GM12878 (cell line): ENCODE data around the gene WIPF2. TPM values are rescaled to one million over a fixed set of nuclear protein-coding genes. Genes with fewer than 3 reads are reported as not detected.

Experiments
- ATAC-seq: fragments of 200-7000 bp; cut with Tn5 transposase; 3 replicates; pipeline ENCODE4 v1.9.1; 2020; ENCODE audit warnings: mild to moderate bottlenecking, moderate library complexity
- BruUV-seq: library from RNA; stranded (reverse); fragments of 400-500 nt; replicated peaks from 2 replicates; lab custom pipeline; 2021; lab: Mats Ljungman, UMichigan
- CTCF ChIA-PET: fragments of 300-600 bp; sonication (Branson Sonifier 250); formaldehyde crosslinking; extraction: SDS; loops from one replicate; lab custom pipeline; 2021; ENCODE audit warnings: inconsistent platforms; lab: Yijun Ruan, JAX
- POLR2A ChIA-PET: fragments of 350-600 bp; formaldehyde crosslinking; extraction: SDS; loops from one replicate; lab custom pipeline; 2021; ENCODE audit warnings: inconsistent platforms; lab: Charles Lee
- RAD21 ChIA-PET: fragments of 300-600 bp; sonication (Branson Sonifier 250); formaldehyde crosslinking; loops from one replicate; lab custom pipeline; 2023; ENCODE audit warnings: antibody characterized with exemption; ENCODE audit not compliant: unreplicated experiment; lab: Charles Lee
- SMC1A ChIA-PET: fragments of 300-600 bp; sonication (Branson Sonifier 250); formaldehyde crosslinking; loops from one replicate; lab custom pipeline; 2023; ENCODE audit not compliant: unreplicated experiment, uncharacterized antibody; lab: Charles Lee
- DNase-seq: peaks from one replicate; pipeline ENCODE4 v3.0.0-alpha.2; 2011; ENCODE audit warnings: low read depth, low spot score
- FAIRE-seq: peaks from 3 replicates; lab custom pipeline; 2011; peaks lifted over from hg19 to GRCh38; lab: Jason Lieb, UNC
- H2AFZ ChIP-seq: 2 replicates; pipeline ENCODE4 v1.6.0; 2011; ENCODE audit warnings: low read depth, low read length, control low read depth; ENCODE audit not compliant: control insufficient read depth
- H3K27ac ChIP-seq: 2 replicates; pipeline ENCODE4 v1.5.1; 2011; ENCODE audit warnings: control low read depth; ENCODE audit not compliant: control insufficient read depth, insufficient read depth
- H3K27me3 ChIP-seq, 2 experiments: replicated peaks in 1 of 2; 2 replicates each; pipeline versions ENCODE4 v1.6.0 to v1.6.1; 2011; ENCODE audit warnings: low read length in 1 of 2; ENCODE audit not compliant: control insufficient read depth in 2 of 2, insufficient read depth in 2 of 2
- H3K36me3 ChIP-seq, 2 experiments: 2 replicates each; pipeline ENCODE4 v1.5.1; 2011; ENCODE audit warnings: low read length in 1 of 2; ENCODE audit not compliant: control insufficient read depth in 2 of 2, insufficient read depth in 2 of 2
- H3K4me1 ChIP-seq: 2 replicates; pipeline ENCODE4 v1.6.1; 2011; ENCODE audit warnings: mild to moderate bottlenecking, low read length, moderate library complexity, mixed read lengths; ENCODE audit not compliant: control insufficient read depth, insufficient read depth
- H3K4me2 ChIP-seq: 2 replicates; pipeline ENCODE4 v1.6.0; 2011; ENCODE audit warnings: control low read depth; ENCODE audit not compliant: control insufficient read depth, insufficient read depth
- H3K4me3 ChIP-seq: fragments of 200-600 bp; sonication (generic); 2 replicates; pipeline ENCODE4 v1.5.1; 2016
- H3K79me2 ChIP-seq: 2 replicates; pipeline ENCODE4 v1.6.0; 2011; ENCODE audit warnings: low read length; ENCODE audit not compliant: control insufficient read depth, insufficient read depth
- H3K9ac ChIP-seq: 2 replicates; pipeline ENCODE4 v1.8.0; 2011; ENCODE audit warnings: low read length, control low read depth, mixed read lengths; ENCODE audit not compliant: control insufficient read depth, insufficient read depth
- H3K9me3 ChIP-seq: replicated peaks from 3 replicates; pipeline ENCODE4 v1.5.1; 2011; ENCODE audit warnings: mild to moderate bottlenecking, low read length; ENCODE audit not compliant: control insufficient read depth, insufficient read depth
- H4K20me1 ChIP-seq: 2 replicates; pipeline ENCODE4 v1.6.0; 2011; ENCODE audit not compliant: control insufficient read depth, insufficient read depth
- BACH1 ChIP-seq: fragments of 450-650 bp; IDR thresholded peaks from 2 replicates; pipeline ENCODE4 v1.6.1; 2017; ENCODE audit warnings: mild to moderate bottlenecking, borderline replicate concordance
- CEBPZ ChIP-seq: fragments of 150-350 bp; IDR thresholded peaks from 2 replicates; pipeline ENCODE4 v1.6.1; 2016; ENCODE audit warnings: low read depth, low read length
- DPF2 ChIP-seq: fragments of 450-650 bp; IDR thresholded peaks from 2 replicates; pipeline ENCODE4 v1.6.1; 2017; ENCODE audit warnings: mild to moderate bottlenecking
- JUNB ChIP-seq: IDR thresholded peaks from 2 replicates; pipeline ENCODE4 v1.6.1; 2016; ENCODE audit warnings: antibody characterized with exemption, mild to moderate bottlenecking
- KDM1A ChIP-seq: fragments of 200-600 bp; sonication (generic); IDR thresholded peaks from 2 replicates; pipeline ENCODE4 v1.6.1; 2016; ENCODE audit warnings: borderline replicate concordance
- MAX ChIP-seq: IDR thresholded peaks from 2 replicates; pipeline ENCODE4 v1.6.1; 2012; ENCODE audit warnings: low read depth, low read length, improper control_type of control experiment
- NFXL1 ChIP-seq: fragments of 450-650 bp; IDR thresholded peaks from 2 replicates; pipeline ENCODE4 v1.6.1; 2017; ENCODE audit warnings: antibody characterized with exemption, mild to moderate bottlenecking, borderline replicate concordance
- PAX5 ChIP-seq: IDR thresholded peaks from 2 replicates; pipeline ENCODE4 v1.6.1; 2011; ENCODE audit warnings: low read depth, low read length, borderline replicate concordance
- PAX8 ChIP-seq: fragments of 450-650 bp; IDR thresholded peaks from 2 replicates; pipeline ENCODE4 v1.6.1; 2017; ENCODE audit warnings: mild to moderate bottlenecking, moderate library complexity
- POLR2A ChIP-seq: IDR thresholded peaks from 2 replicates; pipeline ENCODE4 v1.6.1; 2011; ENCODE audit warnings: low read depth, mild to moderate bottlenecking, low read length
- RB1 ChIP-seq: fragments of 450-650 bp; formaldehyde crosslinking; IDR thresholded peaks from 2 replicates; pipeline ENCODE4 v1.6.1; 2017; ENCODE audit warnings: mild to moderate bottlenecking, borderline replicate concordance
- STAT1 ChIP-seq: fragments of 450-650 bp; conservative IDR thresholded peaks from 2 replicates; pipeline ENCODE4 v1.6.1; 2014; ENCODE audit warnings: antibody characterized with exemption, mild to moderate bottlenecking
- YY1 ChIP-seq: IDR thresholded peaks from 2 replicates; pipeline ENCODE4 v1.6.1; 2011; ENCODE audit warnings: low read depth, mild to moderate bottlenecking, low read length
- WGBS: methylation state at CpG from one replicate; pipeline ENCODE4 v1.1.6; 2016; ENCODE audit warnings: low lambda C conversion rate; ENCODE audit not compliant: insufficient replicate concordance, insufficient coverage; ENCODE audit errors: missing lambda C conversion rate; 5-methylcytosine and 5-hydroxymethylcytosine counted together
- in situ Hi-C: fragments of 300-500 bp; cut with MboI; formaldehyde crosslinking; loops from 9 replicates; pipeline ENCODE4 v1.14.3; 2018; ENCODE audit warnings: mixed read lengths
- intact Hi-C: fragments of 100-400 bp; cut with micrococcal nuclease; formaldehyde crosslinking; loops from one replicate; pipeline ENCODE4 v1.14.2; 2022; ENCODE audit not compliant: unreplicated experiment
- polyA plus RNA-seq, 11 experiments: library from polyadenylated mRNA; depleted of rRNA in 4 of 11; unstranded in 6 of 11; stranded (reverse) in 5 of 11; fragments of >200 nt; fragmentation: Nextera tagmentation in 4 of 11; fragmentation: Illumina TruSeq in 1 of 11; extraction: Ambion mirVana in 4 of 11; extraction: Trizol in 1 of 11; gene quantifications; 1 replicate in 1 of 11; 2 replicates in 10 of 11; pipeline versions ENCODE4 v1.2.1 to v1.2.3, GENCODE V29; 2011 to 2016; ENCODE audit warnings: inconsistent platforms in 2 of 11, missing spikeins in 2 of 11, low read depth in 1 of 11
- total RNA-seq, 4 experiments: library from RNA; depleted of rRNA in 3 of 4; stranded (reverse); fragments of >200 nt in 3 of 4; fragmentation: Illumina TruSeq in 1 of 4; extraction: Trizol in 1 of 4; gene quantifications; 2 replicates each; pipeline versions ENCODE4 v1.2.1 to v1.2.3, GENCODE V29; 2013 to 2021
- TF ChIP-seq, protein P1 (sequence below): fragments of 450-650 bp; formaldehyde crosslinking; IDR thresholded peaks from 2 replicates; pipeline ENCODE4 v1.4.0; 2020; ENCODE audit warnings: mild to moderate bottlenecking, moderate library complexity

Gene WIPF2
- total and polyA plus RNA-seq, 10 of the 15 experiments (the other 5 are each of a cell fraction or from before 2014, with no cell fraction given): 4.2 to 20.8 (median 7.1) TPM

DNA sequence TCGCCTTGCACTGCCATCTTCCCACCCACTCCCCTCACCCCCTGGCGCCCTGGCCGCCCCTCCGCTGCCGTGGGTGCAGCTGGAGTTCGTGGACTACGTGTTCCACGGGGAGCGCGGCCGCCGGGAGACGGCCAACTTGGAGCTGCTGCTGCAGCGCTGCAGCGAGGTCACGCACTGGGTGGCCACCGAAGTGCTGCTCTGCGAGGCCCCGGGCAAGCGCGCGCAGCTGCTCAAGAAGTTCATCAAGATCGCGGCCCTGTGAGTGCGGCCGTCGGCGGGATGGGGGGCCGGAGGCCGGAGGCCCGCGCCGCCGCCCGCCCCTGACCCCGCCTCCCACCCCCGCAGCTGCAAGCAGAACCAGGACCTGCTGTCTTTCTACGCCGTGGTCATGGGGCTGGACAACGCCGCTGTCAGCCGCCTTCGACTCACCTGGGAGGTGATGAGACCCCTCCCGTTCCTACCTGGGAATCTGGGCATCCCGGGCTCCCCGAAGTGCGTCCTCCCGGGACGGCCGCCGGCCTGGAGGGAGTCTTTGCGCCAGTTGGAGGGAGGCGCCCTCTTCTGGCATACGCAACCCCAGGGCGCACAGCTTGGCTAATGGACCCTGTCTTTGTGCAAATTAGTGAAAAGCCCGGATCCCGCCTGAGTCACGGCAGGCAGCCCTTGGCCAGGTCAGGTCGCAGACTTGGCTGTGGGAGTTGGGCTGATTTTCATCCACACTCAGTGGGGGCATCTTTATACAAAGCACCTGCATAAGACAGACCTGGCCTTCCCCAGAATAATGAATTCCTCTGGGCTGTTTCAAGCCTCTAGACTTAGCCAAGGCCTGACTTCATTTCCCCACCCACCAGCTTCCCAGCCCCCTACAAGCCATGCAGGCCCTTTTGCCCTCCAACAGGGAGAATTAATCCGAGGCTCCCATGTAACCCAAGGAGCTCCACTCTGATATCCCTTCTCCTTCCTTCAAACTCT, 27.6 kb upstream of the WIPF2 start:
- ATAC-seq: peak; percentile 93
- intact Hi-C loops (no loop called here), in situ Hi-C loops (no loop called here)
- H3K4me2 ChIP-seq: peak overlapping the region; percentile 86
- H3K79me2 ChIP-seq: no peaks in the 10 kb centered on the region
- under 1% methylated on average over 44 of the region's 60 CpGs for WGBS
- H3K9ac ChIP-seq: peak overlapping the region; percentile 44; the same call in 1 of the 2 replicates
- H3K4me3 ChIP-seq: peak overlapping the region; percentile 83
- H3K27ac ChIP-seq: no peak overlapping the region
- RAD21 ChIA-PET: interaction anchor here (0.6 to 8.0 kb wide), 12 partner anchors 8 to 164 kb away, joined by 3 to 99 read pairs (median 4); partner anchors contain the start of genes MED24 and WIPF2
- no peaks in the 10 kb centered on the region; a peak in 1 of 4 replicates for H3K27me3 ChIP-seq
- CTCF ChIA-PET: interaction anchor here (0.6 to 6.7 kb wide), 34 partner anchors 10 to 477 kb away, joined by 3 to 138 read pairs (median 4); partner anchors contain the start of genes CDC6, CSF3, MED24 and WIPF2
- peaks cover 24% of the 10 kb centered on the region for H3K4me1 ChIP-seq
- FAIRE-seq: peak; percentile 91
- H3K9me3 ChIP-seq: no peaks in the 10 kb centered on the region
- no peaks in the 10 kb centered on the region for H3K36me3 ChIP-seq
- BruUV-seq: no TSS peak
- POLR2A ChIA-PET: interaction anchor here (0.7 to 3.0 kb wide), 9 partner anchors 11 to 315 kb away, joined by 3 to 12 read pairs (median 3); no protein-coding TSS in a partner anchor
- no peaks in the 10 kb centered on the region for H4K20me1 ChIP-seq
- peak overlapping the region; percentile 91 for H2AFZ ChIP-seq
- DNase-seq: peak; percentile 30
- SMC1A ChIA-PET: interaction anchor here (0.6 to 5.9 kb wide), 14 partner anchors 10 to 384 kb away, joined by 3 to 94 read pairs (median 3); partner anchors contain the start of genes MED24 and NR1D1
- TF ChIP-seq YY1 (peak; percentile 70), POLR2A (peak; percentile 57), JUNB (no peak), DPF2 (peak; percentile 43), NFXL1 (no peak), CEBPZ (no peak), STAT1 (0 out of 2 replicates have a peak, but pooled peaks have one; percentile 46), PAX5 (no peak), KDM1A (no peak), BACH1 (no peak; the same call in 1 of the 2 replicates), PAX8 (no peak), MAX (peak; percentile 12; the same call in 1 of the 2 replicates), RB1 (peak; percentile 73; the same call in 1 of the 2 replicates)
- TF ChIP-seq, protein P1, sequence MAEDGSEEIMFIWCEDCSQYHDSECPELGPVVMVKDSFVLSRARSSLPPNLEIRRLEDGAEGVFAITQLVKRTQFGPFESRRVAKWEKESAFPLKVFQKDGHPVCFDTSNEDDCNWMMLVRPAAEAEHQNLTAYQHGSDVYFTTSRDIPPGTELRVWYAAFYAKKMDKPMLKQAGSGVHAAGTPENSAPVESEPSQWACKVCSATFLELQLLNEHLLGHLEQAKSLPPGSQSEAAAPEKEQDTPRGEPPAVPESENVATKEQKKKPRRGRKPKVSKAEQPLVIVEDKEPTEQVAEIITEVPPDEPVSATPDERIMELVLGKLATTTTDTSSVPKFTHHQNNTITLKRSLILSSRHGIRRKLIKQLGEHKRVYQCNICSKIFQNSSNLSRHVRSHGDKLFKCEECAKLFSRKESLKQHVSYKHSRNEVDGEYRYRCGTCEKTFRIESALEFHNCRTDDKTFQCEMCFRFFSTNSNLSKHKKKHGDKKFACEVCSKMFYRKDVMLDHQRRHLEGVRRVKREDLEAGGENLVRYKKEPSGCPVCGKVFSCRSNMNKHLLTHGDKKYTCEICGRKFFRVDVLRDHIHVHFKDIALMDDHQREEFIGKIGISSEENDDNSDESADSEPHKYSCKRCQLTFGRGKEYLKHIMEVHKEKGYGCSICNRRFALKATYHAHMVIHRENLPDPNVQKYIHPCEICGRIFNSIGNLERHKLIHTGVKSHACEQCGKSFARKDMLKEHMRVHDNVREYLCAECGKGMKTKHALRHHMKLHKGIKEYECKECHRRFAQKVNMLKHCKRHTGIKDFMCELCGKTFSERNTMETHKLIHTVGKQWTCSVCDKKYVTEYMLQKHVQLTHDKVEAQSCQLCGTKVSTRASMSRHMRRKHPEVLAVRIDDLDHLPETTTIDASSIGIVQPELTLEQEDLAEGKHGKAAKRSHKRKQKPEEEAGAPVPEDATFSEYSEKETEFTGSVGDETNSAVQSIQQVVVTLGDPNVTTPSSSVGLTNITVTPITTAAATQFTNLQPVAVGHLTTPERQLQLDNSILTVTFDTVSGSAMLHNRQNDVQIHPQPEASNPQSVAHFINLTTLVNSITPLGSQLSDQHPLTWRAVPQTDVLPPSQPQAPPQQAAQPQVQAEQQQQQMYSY (CRISPR knock-in tag): no peak
